NCI-H748 treated with DMSO at 0.1 percent for 48 hours (cell line): ENCODE measurements around the gene ARHGEF1.
"Not testable (repeated sequence)": the region's sequence is repeated elsewhere in the genome, so short reads cannot be mapped to it uniquely, and the experiment has no call there.

Experiments used
- DNase-seq: peaks from one replicate; lab custom pipeline; 2025; lab: John Stamatoyannopoulos, UW

Gene ARHGEF1

DNA sequence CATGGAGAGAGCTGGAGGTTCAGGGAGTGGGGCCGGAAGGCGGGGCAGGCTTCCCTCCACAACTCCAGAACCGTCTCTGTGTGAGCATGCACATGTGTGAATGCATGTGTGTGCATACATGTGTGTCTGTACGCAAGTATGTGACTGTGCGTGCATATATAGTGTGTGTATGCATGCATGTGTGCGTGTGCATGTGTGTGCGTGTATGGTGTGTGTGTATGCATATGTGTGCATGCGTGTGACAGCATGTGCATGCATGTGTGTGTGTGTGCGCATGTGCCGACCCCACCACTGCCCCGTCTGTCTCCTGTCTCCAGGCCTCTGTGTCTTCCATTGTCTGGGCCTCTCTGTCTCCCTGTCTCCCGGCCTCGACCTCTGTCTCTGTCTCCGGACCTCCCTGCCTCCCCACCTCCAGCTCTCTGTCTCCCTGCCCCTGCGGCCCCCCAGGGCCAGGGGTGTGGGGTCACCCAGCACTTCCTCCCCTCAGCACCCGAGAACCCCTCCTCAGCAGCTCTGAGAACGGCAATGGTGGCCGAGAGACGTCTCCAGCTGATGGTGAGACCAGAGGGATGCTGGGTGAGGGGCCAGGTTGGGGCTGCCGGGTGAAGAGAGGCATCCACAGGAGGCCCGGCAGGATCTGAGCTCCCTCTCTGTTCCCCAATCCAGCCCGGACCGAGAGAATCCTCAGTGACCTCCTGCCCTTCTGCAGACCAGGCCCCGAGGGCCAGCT is 22.5 kb downstream of the ARHGEF1 start:
- DNase-seq: no peak

DNA sequence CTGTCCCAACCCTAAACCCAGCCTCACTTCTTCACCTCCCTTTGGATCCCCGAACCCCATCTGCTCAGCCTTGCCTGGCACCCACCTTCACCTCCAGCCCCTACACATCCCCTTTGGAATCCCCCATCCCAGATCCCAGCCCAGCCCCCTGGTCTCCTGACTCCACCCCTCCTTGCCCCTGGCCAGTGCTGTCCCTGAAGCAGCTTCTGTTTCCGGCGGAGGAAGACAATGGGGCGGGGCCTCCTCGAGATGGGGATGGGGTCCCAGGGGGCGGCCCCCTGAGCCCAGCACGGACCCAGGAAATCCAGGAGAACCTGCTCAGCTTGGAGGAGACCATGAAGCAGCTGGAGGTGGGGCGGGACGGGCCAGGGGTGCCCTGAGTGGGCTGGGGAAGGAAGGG is 23.3 kb downstream of the ARHGEF1 start:
- DNase-seq: no peak

GRCh38 chr19:41906916-41907680 is 24.1 kb downstream of the ARHGEF1 start:
- DNase-seq: no peak

- no peak for DNase-seq
These were observed 25.1 kb downstream of the ARHGEF1 start for GRCh38 chr19:41907994-41908615.

DNA sequence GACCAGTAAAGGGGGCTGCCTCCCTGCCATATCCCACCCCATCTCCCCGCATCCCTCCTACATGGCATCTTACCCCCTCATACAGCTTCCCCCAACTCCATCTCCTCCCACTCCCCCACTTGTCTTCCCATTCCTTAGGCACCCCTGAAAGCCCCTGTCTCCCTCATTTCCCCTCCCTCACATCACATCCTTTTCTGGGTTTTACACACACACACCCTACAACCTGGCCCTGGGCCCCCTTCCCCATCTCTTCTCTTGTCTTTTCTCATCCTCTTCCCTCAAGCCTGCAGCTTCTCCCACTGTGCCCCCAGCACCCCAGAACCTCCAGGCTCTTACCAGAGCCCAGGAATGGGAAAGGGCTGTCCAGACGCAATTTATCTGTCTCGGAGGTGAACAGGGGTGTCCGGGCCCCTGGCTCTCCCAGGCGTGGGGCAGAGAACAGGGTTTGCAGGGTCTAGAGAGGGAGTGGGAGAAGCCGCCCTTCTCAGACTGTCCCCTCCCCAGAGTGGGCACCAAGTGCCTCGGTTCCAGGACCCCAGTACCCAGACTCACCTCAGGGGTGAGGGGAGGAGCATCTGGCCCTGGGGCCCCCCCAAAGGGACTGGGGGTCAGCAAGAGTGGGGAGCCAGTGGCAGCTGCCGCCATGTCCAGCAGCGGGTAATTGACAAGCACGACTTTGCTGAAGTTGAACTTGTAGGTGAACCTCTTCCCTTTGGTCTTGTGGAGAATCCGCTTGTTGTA is 25.9 kb downstream of the ARHGEF1 start:
- DNase-seq: no peak

GRCh38 chr19:41909706-41910105 is 26.7 kb downstream of the ARHGEF1 start:
- DNase-seq: no peak

DNA sequence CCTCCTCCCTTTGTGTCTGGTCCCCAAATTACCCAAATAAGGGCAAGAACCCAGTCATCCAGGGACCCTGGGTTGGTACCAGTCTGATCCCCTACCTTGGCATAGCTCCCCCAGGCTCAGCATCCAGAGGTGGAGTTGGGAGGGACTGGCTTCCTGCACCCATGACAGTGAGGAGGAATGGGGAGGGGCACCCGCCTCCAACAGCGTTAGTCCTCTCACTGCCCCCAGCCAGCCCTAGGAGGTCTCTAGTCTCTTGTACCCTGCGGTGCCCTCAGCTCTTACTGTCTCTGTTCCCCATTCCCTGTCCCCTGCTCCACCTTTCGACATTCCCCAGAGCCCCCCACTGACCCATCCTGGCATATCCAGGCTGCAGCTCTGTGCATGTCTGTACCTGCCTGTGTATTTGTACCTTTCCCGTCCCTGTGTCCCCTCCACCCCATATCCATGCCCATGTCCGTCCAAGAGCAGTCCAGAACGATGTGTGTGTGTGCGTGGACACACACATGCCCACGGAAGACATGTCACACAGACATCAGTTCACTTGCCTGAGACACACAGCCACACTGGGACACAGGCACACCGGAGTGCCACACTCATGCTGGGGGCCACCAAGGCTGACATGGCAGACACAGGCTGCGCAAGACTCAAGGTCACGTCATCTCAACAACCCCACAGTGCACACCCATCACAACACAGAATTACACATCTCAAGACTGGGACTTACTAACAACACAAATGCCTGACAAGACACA is 27.4 kb downstream of the ARHGEF1 start:
- DNase-seq: no peak

DNA sequence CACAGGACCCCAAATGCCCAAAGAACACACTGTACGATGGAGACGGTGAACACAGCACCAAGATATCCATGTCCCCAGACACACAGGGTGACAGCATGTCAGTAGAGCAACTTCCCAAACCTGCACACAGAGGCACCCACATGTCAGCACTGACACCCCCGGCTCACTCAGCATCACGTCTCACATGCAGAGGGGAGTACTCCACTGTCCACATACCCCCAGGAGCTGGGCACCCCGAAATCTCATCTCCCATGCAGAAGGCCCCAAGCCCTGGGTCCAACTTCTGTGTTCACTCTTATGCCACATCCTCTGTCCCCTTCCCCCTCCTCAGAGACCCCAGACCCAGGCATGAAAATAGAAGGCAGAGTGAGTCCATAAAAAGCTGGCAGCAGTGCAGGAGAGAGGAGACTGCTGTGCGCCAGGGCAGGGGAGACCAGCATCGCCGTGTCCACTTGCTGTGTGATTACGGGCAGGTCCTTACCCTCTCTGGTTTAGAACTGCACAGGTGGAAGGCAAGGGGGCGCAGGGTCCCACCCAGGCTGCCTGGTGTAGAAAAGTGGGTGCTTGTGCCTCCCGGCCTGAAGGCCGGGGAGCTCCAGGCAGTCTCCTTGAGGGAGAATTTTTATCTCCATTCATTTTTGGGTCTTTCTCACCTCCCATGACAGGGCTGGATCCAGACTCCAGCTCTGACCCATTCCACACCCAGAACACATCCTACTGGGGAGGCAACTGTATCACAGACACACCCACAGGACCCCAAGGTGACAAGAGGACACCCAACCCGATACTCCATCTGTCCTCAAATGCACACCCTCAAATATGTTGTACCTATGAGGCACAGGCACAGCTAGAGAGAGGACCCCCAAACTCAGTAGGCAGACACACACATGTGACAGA is 28.3 kb downstream of the ARHGEF1 start:
- DNase-seq: no peak

GRCh38 chr19:41911889-41912731 is 29.1 kb downstream of the ARHGEF1 start:
- no peak for DNase-seq

GRCh38 chr19:41912899-41913537 is 30.0 kb downstream of the ARHGEF1 start:
- DNase-seq: no peak

DNA sequence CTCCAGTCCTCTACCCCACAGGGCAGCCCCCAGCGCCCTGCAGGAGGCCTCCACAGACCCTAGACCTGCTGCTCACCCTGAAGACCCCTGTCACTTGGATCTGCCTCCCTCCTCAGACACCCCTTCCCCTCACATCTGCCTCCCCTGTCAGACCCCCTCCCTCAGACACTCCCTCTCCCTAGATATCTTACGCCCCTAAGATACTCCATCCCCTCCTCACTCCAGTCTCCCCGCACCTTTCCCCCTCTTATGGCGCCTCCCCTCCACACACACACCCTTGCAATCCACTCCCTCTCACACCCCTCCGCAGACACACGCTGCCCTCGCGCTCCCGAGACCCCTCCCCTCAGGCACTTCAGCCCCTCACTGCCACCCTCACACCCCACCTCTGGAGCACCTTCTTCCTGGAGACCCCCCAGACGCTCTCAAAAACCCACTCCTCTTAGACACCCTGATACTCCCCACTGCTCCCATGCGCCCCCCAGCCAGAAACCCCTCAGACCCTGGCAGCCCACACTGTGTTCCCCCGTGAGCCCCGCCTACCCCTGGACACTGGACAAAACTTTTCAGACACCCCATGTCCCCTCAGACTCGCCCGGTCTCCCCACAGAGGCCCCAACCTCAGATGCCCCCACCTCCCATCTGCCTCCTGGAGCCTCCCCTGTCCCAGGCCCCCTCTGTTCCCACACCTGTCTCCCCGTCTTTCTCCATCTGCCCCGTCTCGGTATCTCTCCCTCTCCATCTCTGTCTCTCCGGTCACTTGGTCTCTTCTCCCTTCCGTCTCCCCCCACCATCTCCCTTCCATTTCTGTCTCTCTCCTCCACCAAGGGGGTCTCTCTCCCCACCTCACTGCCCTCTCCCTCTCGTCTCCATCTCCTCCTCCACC is 30.8 kb downstream of the ARHGEF1 start:
- no peak for DNase-seq

DNA sequence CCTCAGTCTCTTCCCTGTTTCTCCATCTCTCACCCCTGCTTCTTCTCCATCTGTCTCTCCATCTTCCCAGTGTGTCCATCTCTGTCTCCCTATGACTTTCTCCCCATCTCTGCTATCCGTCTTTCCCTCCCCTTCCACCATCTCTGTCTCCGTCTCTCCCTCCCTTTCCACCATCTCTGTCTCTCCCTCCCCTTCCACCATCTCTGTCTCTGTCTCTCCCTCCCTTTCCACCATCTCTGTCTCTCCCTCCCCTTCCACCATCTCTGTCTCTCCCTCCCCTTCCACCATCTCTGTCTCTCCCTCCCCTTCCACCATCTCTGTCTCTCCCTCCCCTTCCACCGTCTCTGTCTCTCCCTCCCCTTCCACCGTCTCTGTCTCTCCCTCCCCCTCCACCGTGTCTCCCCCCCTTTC is 31.4 kb downstream of the ARHGEF1 start:
- DNase-seq: not testable (repeated sequence)

DNA sequence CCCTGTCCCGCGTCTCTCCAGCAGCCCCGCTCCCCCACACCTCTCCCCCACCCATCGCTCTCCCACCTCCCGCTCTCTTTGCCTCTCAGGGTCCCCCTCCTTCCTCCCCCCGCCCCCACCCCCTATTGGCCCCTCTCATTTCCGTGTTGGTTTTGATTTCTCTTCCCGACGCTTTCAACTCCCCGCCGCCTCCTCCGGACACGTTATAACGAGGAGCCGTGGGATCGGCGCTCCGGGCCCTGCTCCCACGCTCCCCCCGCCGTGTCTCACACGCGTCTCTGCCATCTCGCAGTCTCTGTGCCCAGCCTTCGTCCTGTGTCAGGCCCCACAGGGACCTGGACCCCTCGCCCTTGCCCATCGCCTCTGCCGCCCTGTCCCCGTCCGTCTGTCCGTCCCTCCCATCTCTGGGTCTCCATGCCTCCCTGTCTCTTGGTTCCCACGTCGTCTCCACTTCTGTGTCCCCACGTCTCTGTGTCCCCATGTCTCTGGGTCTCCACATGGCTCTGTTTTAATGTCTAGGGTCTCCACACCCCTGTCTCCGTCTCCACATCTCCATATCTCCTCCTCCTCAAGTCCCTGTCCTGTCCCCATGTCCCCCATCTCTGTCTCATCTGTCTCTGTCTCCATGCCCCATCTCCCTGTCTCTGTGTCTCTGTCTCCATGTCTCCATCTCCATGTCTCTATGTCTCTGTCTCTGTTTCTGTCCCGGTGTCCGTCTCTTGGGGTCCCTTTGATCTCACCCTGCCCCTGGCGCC is 32.2 kb downstream of the ARHGEF1 start:
- DNase-seq: no peak

DNA sequence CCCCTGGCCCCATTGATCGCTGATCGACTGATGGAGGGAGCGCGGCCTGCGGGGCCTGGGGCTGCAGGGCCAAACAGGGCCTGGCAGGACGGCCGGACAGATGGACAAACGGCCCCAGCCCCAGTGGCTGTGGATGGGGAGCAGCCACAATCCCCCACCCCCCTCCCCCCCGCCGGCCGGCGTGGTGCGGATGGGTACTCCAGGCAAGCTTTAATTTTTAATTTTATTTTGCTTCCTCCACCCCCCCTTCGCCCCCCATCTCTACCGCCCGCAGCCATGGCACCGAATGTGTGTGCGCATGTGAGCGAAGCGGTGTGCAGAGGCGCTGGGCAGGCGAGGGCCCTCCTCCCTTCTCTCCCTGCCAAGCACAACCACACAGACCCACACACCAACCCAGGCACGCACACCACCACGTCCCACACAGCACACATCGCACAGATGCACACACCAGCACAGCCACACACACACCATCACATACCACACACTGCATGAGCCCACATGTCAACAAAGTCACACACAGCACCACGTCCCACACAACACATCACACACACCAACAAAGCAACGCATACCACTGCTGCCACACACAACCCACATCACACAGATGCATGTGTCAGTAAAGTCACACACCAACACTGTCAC is 32.9 kb downstream of the ARHGEF1 start:
- DNase-seq: no peak

DNA sequence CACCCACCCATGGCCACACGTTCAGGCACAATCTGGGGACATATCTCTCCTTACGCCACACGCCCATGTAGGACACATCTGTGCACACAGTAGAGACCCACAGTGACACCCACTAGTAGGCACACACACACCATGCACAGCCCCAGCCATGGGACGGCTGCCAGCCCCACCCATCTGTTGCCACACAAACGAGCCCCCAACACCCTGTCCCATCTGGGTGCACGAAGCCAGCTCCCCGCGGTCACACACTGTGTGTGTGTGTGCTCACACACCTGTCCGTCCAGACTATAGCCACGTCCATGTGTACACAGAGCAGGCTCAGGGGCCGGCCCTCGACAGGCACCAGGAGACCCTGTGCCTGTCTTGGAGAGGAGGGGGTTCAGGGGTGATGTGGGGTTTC is 34.7 kb downstream of the ARHGEF1 start:
- no peak for DNase-seq

- DNase-seq: no peak
These were observed 35.1 kb downstream of the ARHGEF1 start for GRCh38 chr19:41918095-41918494.
